Measurements from ENCODE around the gene TBL2. TPM values are rescaled to one million over a fixed set of nuclear protein-coding genes. Genes with fewer than 3 reads are reported as not detected.
"Not testable (repeated sequence)": the region's sequence is repeated elsewhere in the genome, so short reads cannot be mapped to it uniquely, and the experiment has no call there.

The TBL2 gene
- total RNA-seq, 1 donor from 2014 or later, result 55.8 TPM

DNA sequence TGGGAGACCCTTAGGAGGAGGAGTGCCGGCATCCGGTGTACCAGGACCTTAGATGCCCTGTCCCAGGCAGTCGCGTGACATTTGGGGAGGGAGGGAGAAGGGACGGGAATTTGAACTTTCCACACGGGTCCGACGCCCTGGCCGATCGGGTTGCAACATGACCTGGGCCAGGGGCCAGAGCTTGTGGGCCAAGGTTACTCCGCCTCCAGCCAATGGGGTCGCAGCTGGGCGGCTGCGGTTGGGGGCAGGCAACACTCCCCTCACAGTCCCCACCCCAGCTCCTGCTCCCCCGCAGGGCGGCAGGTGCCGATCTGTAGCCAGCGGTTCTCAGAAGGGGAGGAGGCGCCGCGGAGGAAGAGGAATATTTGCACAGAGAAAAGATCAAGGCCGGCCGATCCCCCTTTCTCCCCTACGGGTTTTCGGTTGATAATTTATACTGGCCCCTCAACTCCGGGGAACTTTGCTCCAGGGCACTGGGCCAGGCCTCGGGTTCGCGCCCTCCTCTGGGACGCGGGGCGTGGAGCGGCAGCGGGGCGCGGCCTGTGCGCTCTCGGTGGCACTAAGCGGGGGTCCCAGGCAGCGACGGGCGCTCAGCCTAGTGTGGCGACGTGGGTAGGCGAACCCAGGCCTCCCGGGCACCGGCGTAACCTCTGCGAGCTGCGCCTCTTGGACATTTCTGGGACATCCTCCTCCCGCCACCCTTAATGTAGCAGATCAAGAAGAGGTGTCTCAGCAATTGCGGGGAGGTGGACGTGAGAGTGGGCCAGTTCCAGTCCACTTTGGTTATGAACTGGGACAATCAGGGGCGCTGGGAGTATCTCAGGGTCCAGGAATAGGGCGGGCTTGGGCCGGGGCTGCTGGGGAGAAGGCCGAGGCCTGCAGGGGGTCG is 44.8 kb upstream of the TBL2 start:
- peaks cover 49% of the 10 kb centered on the region for H3K27me3 Mint-ChIP-seq
- H3K4me3 Mint-ChIP-seq, result peak overlapping the region; percentile 82
- no peak for DNase-seq (ENCODE audit: extremely low spot score, unreplicated experiment)
- no peaks in the 10 kb centered on the region for H3K36me3 Mint-ChIP-seq
- H3K27ac Mint-ChIP-seq, result peak overlapping the region; percentile 23
- H3K9me3 Mint-ChIP-seq, result no peaks in the 10 kb centered on the region
- TF ChIP-seq, protein P1, sequence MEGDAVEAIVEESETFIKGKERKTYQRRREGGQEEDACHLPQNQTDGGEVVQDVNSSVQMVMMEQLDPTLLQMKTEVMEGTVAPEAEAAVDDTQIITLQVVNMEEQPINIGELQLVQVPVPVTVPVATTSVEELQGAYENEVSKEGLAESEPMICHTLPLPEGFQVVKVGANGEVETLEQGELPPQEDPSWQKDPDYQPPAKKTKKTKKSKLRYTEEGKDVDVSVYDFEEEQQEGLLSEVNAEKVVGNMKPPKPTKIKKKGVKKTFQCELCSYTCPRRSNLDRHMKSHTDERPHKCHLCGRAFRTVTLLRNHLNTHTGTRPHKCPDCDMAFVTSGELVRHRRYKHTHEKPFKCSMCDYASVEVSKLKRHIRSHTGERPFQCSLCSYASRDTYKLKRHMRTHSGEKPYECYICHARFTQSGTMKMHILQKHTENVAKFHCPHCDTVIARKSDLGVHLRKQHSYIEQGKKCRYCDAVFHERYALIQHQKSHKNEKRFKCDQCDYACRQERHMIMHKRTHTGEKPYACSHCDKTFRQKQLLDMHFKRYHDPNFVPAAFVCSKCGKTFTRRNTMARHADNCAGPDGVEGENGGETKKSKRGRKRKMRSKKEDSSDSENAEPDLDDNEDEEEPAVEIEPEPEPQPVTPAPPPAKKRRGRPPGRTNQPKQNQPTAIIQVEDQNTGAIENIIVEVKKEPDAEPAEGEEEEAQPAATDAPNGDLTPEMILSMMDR (conservative IDR thresholded peaks at IDR 0.05), result no peak
- H3K4me1 Mint-ChIP-seq (ENCODE audit: unreplicated experiment), result no peaks in the 10 kb centered on the region

DNA sequence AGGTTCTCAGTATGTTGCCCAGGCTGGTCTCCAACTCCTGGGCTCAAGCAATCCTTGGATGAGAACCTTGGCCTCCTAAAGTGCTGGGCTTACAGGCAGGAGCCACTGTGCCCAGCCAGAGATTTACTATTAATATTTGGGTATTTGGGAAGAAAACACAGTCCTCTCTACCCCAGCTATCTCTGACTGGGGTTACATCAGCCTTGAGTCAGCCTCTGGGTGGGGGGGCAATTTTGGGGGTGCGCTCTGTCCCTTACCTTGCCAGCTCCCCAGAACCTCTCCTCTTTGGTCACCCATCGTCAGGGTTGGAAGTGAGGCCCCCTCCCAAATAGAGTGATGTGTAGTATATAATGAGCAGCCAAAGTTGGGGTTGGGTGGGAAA is 44.1 kb upstream of the TBL2 start:
- TF ChIP-seq, protein P1 (conservative IDR thresholded peaks at IDR 0.05), result no peak
- H3K9me3 Mint-ChIP-seq, result no peaks in the 10 kb centered on the region
- no peak overlapping the region for H3K27ac Mint-ChIP-seq
- no peak for DNase-seq (ENCODE audit: extremely low spot score, unreplicated experiment)
- peaks cover 42% of the 10 kb centered on the region for H3K27me3 Mint-ChIP-seq
- no peaks in the 10 kb centered on the region for H3K36me3 Mint-ChIP-seq
- no peaks in the 10 kb centered on the region for H3K4me1 Mint-ChIP-seq (ENCODE audit: unreplicated experiment)
- peak overlapping the region; percentile 82 for H3K4me3 Mint-ChIP-seq

DNA sequence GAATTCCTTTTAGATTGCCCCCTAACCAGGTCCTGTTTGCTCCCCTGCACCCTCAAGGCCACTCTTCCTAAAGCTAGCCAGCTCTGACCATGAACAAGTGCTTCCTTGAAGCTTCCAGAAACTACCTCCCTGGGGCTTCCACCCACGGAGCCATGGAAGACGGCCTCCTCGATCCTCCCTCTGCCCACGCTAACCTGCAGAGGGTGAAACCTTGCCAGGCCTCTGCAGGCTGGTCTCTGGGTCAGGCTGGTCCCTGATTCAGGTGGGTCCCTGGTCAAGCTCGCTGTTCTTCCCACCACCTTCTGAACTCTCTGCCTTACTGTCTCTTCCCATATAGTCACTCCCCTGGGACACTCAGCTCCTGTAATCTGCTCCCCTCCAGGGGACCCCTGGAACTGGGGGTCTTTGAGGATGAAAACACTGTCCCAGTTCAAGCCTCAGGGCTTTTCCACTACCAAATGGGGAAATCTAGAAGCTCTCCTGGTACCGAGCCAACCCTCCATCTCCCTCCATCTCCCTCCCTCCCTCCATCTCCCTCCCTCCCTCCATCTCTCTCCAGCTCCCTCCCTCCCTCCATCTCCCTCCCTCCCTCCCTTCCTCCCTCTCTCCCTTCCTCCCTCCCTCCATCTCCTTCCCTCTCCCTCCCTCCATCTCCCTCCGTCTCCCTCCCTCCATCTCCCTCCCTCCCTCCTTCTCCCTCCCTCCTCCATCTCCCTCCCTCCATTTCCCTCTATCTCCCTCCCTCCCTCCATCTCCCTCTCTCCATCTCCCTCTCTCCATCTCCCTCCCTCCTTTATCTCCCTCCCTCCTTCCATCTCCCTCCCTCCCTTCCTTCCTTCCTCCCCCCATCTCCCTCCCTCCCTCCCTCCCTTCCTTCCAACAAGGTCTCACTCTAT is 43.0 kb upstream of the TBL2 start:
- TF ChIP-seq, protein P1 (conservative IDR thresholded peaks at IDR 0.05), result no peak
- DNase-seq (ENCODE audit: extremely low spot score, unreplicated experiment), result no peak
- H3K36me3 Mint-ChIP-seq, result no peaks in the 10 kb centered on the region
- H3K4me1 Mint-ChIP-seq (ENCODE audit: unreplicated experiment), result no peaks in the 10 kb centered on the region
- H3K27me3 Mint-ChIP-seq, result peaks cover 34% of the 10 kb centered on the region
- no peak overlapping the region for H3K4me3 Mint-ChIP-seq
- H3K27ac Mint-ChIP-seq, result no peak overlapping the region
- no peaks in the 10 kb centered on the region for H3K9me3 Mint-ChIP-seq

DNA sequence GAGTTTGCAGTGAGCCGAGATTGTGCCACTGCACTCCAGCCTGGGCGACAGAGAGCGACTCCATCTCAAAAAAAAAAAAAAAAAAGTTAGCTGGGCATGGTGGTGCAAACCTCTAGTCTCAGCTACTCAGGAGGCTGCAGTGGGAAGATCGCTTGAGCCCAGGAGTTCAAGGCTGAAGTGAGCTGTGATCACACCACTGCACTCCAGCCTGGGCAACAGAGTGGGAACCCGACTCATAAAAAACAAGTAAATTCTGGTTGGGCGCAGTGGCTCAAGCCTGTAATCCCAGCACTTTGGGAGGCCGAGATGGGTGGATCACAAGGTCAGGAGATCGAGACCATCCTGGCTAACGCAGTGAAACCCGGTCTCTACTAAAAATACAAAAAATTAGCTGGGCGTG is 41.0 kb upstream of the TBL2 start:
- peaks cover 21% of the 10 kb centered on the region for H3K27me3 Mint-ChIP-seq
- not testable (repeated sequence) for H3K27ac Mint-ChIP-seq; H3K4me3 Mint-ChIP-seq; H3K9me3 Mint-ChIP-seq; H3K4me1 Mint-ChIP-seq (ENCODE audit: unreplicated experiment); H3K36me3 Mint-ChIP-seq; DNase-seq (ENCODE audit: extremely low spot score, unreplicated experiment)

DNA sequence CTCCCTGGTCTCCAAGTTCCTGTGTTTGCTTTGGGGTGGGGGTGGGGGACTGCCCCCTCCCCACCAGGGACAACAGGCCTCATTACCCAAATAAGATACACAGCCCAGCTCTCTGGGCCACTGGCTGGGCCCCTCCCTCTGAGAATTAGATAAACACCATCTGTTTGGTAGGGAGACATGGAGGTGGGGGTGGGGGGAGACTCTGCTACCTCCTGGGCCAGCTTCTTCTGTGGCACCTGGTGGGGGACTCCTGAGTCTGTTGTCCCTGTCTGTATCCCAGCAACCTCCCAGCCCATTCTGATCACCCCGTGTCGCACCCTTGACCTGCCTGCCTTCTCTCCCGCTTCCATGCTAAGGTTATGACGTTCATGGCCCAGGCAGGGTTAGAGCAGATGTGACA is 40.2 kb upstream of the TBL2 start:
- Mint-ChIP-seq H3K36me3 (no peaks in the 10 kb centered on the region), H3K4me1 (ENCODE audit: unreplicated experiment) (peaks cover 4% of the 10 kb centered on the region), H3K9me3 (no peaks in the 10 kb centered on the region), H3K27ac (peak overlapping the region; percentile 49), H3K27me3 (peaks cover 21% of the 10 kb centered on the region), H3K4me3 (peak overlapping the region; percentile 37)
- DNase-seq (ENCODE audit: extremely low spot score, unreplicated experiment), result no peak
- TF ChIP-seq, protein P1 (conservative IDR thresholded peaks at IDR 0.05), result no peak

DNA sequence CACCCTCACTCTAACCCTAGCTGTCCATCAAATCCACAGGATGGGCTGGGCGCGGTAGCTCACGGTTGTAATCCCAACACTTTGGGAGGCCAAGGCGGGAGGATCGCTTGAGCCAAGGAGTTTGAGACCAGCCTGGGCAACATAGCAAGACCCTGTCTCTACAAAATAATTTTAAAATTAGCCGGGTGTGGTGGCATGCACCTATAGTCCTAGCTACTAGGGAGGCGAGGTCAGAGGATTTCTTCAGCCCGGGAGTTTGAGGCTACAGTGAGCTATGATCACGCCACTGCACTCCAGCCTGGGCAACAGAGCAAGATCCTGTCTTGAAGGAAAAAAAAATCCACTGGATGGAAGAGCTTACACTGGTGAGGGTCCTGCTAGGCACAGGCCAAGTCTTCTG is 39.1 kb upstream of the TBL2 start:
- H3K4me3 Mint-ChIP-seq, H3K27ac Mint-ChIP-seq: not testable (repeated sequence)

More for the DNA sequence above, 39.1 kb upstream of the TBL2 start:
- DNase-seq (ENCODE audit: extremely low spot score, unreplicated experiment); H3K9me3 Mint-ChIP-seq; H3K36me3 Mint-ChIP-seq; H3K4me1 Mint-ChIP-seq (ENCODE audit: unreplicated experiment): not testable (repeated sequence)
- H3K27me3 Mint-ChIP-seq, result peaks cover 11% of the 10 kb centered on the region
